Measurements from ENCODE around the gene DCDC2. TPM values are rescaled to one million over a fixed set of nuclear protein-coding genes. Genes with fewer than 3 reads are reported as not detected.
"Not testable (repeated sequence)": the region's sequence is repeated elsewhere in the genome, so short reads cannot be mapped to it uniquely, and the experiment has no call there.

Gene DCDC2
- total RNA-seq, 2 experiments from 2014 or later, result not detected

- no peak for DNase-seq
- Mint-ChIP-seq H3K27ac (no peak overlapping the region), H3K27me3 (ENCODE audit: low read depth) (peaks cover 2% of the 10 kb centered on the region), H3K4me3 (no peak overlapping the region), H3K4me1 (ENCODE audit: low read depth) (no peaks in the 10 kb centered on the region), H3K36me3 (ENCODE audit: low read depth) (no peaks in the 10 kb centered on the region), H3K9me3 (no peaks in the 10 kb centered on the region)
- intact Hi-C loops (cut with micrococcal nuclease), result no loop called here
- CTCF ChIA-PET, result no interaction called here
Measured at GRCh38 chr6:24272148-24272547, 85.7 kb downstream of the DCDC2 start.

DNA sequence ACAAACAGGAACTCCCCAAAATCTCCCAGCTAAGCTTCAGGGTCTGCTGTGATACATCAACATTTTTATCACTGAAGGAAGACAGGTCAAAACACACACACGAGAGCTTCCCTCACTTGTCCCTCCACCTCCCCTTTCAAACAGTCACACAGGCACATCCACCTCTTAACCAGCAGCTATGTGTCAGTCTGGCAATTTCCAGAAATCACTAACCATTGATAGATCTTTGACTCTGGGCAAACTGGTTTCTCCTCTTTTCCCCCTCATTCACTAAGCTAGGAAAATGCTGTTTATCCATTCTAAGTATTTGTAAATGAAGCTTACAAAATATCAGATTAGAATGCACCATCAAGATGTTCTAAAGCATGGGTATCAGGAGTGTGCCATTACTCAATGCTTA lies 87.8 kb downstream of the DCDC2 start:
- H3K9me3 Mint-ChIP-seq, result no peaks in the 10 kb centered on the region
- no peaks in the 10 kb centered on the region for H3K36me3 Mint-ChIP-seq (ENCODE audit: low read depth)
- H3K4me3 Mint-ChIP-seq, result no peak overlapping the region
- peaks cover 6% of the 10 kb centered on the region for H3K27me3 Mint-ChIP-seq (ENCODE audit: low read depth)
- intact Hi-C loops (cut with micrococcal nuclease), result no loop called here
- no peak for DNase-seq
- no peak overlapping the region for H3K27ac Mint-ChIP-seq
- no peaks in the 10 kb centered on the region for H3K4me1 Mint-ChIP-seq (ENCODE audit: low read depth)
- CTCF ChIA-PET, result interaction anchor here (0.6 kb wide), 1 partner anchor 27 kb away, joined by 3 read pairs; no protein-coding TSS in a partner anchor

GRCh38 chr6:24258214-24258613 lies 99.6 kb downstream of the DCDC2 start:
- H3K4me1 Mint-ChIP-seq (ENCODE audit: low read depth), result not testable (repeated sequence)

GRCh38 chr6:24257282-24257681 lies 100.6 kb downstream of the DCDC2 start:
- CTCF ChIA-PET, result interaction anchor here (0.9 to 1.6 kb wide), 4 partner anchors 11 to 130 kb away, joined by 3 to 5 read pairs (median 4); no protein-coding TSS in a partner anchor

More at GRCh38 chr6:24258214-24258613, 99.6 kb downstream of the DCDC2 start:
- intact Hi-C loops (cut with micrococcal nuclease); H3K4me3 Mint-ChIP-seq; H3K36me3 Mint-ChIP-seq (ENCODE audit: low read depth); H3K9me3 Mint-ChIP-seq; H3K27ac Mint-ChIP-seq; DNase-seq: not testable (repeated sequence)
- CTCF ChIA-PET, result interaction anchor here (0.6 to 1.6 kb wide), 3 partner anchors 16 to 17 kb away, joined by 3 to 5 read pairs (median 3); no protein-coding TSS in a partner anchor
- H3K27me3 Mint-ChIP-seq (ENCODE audit: low read depth), result peaks cover 19% of the 10 kb centered on the region

GRCh38 chr6:24255676-24256075 lies 102.2 kb downstream of the DCDC2 start:
- peaks cover 6% of the 10 kb centered on the region for H3K4me1 Mint-ChIP-seq (ENCODE audit: low read depth)
- H3K27ac Mint-ChIP-seq, result no peak overlapping the region
- peaks cover 2% of the 10 kb centered on the region for H3K36me3 Mint-ChIP-seq (ENCODE audit: low read depth)
- peaks cover 6% of the 10 kb centered on the region for H3K9me3 Mint-ChIP-seq
- peaks cover 15% of the 10 kb centered on the region for H3K27me3 Mint-ChIP-seq (ENCODE audit: low read depth)
- CTCF ChIA-PET, result interaction anchor here (1.0 kb wide), 1 partner anchor 28 kb away, joined by 3 read pairs; no protein-coding TSS in a partner anchor
- DNase-seq, result no peak
- H3K4me3 Mint-ChIP-seq, result no peak overlapping the region
- intact Hi-C loops (cut with micrococcal nuclease), result no loop called here

More at GRCh38 chr6:24257282-24257681, 100.6 kb downstream of the DCDC2 start:
- DNase-seq, result no peak
- intact Hi-C loops (cut with micrococcal nuclease), result no loop called here
- Mint-ChIP-seq H3K4me1 (ENCODE audit: low read depth) (peaks cover 6% of the 10 kb centered on the region), H3K27ac (no peak overlapping the region), H3K27me3 (ENCODE audit: low read depth) (peaks cover 19% of the 10 kb centered on the region), H3K36me3 (ENCODE audit: low read depth) (peaks cover 1% of the 10 kb centered on the region), H3K9me3 (peaks cover 5% of the 10 kb centered on the region), H3K4me3 (no peak overlapping the region)

GRCh38 chr6:24253360-24253759 lies 104.5 kb downstream of the DCDC2 start:
- H3K4me1 Mint-ChIP-seq (ENCODE audit: low read depth), result peaks cover 6% of the 10 kb centered on the region
- no peak for DNase-seq
- peaks cover 2% of the 10 kb centered on the region for H3K36me3 Mint-ChIP-seq (ENCODE audit: low read depth)
- CTCF ChIA-PET, result interaction anchor here (0.6 to 0.7 kb wide), 2 partner anchors 17 to 25 kb away, joined by 3 to 4 read pairs; no protein-coding TSS in a partner anchor
- intact Hi-C loops (cut with micrococcal nuclease), result no loop called here
- H3K4me3 Mint-ChIP-seq, result no peak overlapping the region
- H3K27me3 Mint-ChIP-seq (ENCODE audit: low read depth), result peaks cover 17% of the 10 kb centered on the region
- peaks cover 6% of the 10 kb centered on the region for H3K9me3 Mint-ChIP-seq
- H3K27ac Mint-ChIP-seq, result no peak overlapping the region

GRCh38 chr6:24252280-24252679 lies 105.6 kb downstream of the DCDC2 start:
- peaks cover 6% of the 10 kb centered on the region for H3K4me1 Mint-ChIP-seq (ENCODE audit: low read depth)
- peaks cover 6% of the 10 kb centered on the region for H3K9me3 Mint-ChIP-seq
- no peak for DNase-seq
- H3K36me3 Mint-ChIP-seq (ENCODE audit: low read depth), result peaks cover 2% of the 10 kb centered on the region
- intact Hi-C loops (cut with micrococcal nuclease), result no loop called here
- CTCF ChIA-PET, result interaction anchor here (0.9 kb wide), 1 partner anchor 108 kb away, joined by 3 read pairs; no protein-coding TSS in a partner anchor
- H3K4me3 Mint-ChIP-seq, result no peak overlapping the region
- H3K27ac Mint-ChIP-seq, result no peak overlapping the region
- H3K27me3 Mint-ChIP-seq (ENCODE audit: low read depth), result peaks cover 11% of the 10 kb centered on the region

DNA sequence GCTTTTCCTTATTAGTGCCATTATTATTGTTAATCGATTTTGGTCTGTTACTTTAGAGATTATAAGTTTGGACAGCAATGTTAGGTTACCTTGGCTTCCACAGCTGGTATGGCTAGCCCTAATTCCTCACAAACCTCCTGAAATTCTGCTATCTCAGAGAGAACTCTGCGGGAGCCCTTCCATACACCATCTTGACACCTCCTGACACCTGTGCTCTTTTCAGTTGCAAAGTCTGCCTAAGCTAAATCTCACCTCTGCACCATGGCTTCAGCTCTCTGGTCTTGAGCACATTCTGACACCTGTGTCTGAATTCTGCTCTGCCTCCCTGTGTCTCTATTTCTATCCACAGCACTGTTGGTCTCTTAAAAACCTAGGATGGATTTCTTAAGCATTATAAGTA lies 106.5 kb downstream of the DCDC2 start:
- Mint-ChIP-seq H3K4me3 (no peak overlapping the region), H3K36me3 (ENCODE audit: low read depth) (peaks cover 2% of the 10 kb centered on the region), H3K27me3 (ENCODE audit: low read depth) (peaks cover 7% of the 10 kb centered on the region), H3K27ac (no peak overlapping the region), H3K9me3 (peaks cover 6% of the 10 kb centered on the region), H3K4me1 (ENCODE audit: low read depth) (peaks cover 6% of the 10 kb centered on the region)
- DNase-seq, result no peak
- intact Hi-C loops (cut with micrococcal nuclease), result no loop called here
- CTCF ChIA-PET, result no interaction called here

GRCh38 chr6:24249926-24250325 lies 107.9 kb downstream of the DCDC2 start:
- peaks cover 4% of the 10 kb centered on the region for H3K9me3 Mint-ChIP-seq
- intact Hi-C loops (cut with micrococcal nuclease), result no loop called here
- CTCF ChIA-PET, result no interaction called here

DNA sequence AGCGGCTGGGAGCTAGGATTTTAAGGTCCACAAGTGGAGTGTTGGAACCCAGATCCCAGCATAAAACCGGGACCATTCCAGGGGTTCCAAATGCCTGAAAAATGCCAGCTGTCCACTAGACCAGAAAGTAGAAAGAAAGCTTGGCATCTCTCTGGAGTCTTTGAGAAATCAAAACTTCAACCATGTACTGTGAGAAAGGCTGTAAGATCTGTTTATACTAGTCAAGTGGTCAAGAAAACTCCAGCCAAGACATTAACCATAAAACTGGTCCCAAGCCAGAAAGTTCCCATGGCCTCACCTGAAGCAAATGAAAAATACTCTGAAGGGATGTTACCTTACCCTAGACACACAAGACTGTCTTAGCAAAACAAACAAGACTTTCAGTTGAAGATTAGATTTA lies 112.6 kb downstream of the DCDC2 start:
- CTCF ChIA-PET, result interaction anchor here (0.9 kb wide), 1 partner anchor 29 kb away, joined by 3 read pairs; no protein-coding TSS in a partner anchor
- Mint-ChIP-seq H3K36me3 (ENCODE audit: low read depth) (no peaks in the 10 kb centered on the region), H3K4me3 (no peak overlapping the region), H3K4me1 (ENCODE audit: low read depth) (no peaks in the 10 kb centered on the region), H3K27me3 (ENCODE audit: low read depth) (peaks cover 5% of the 10 kb centered on the region), H3K9me3 (no peaks in the 10 kb centered on the region), H3K27ac (no peak overlapping the region)
- DNase-seq, result no peak
- intact Hi-C loops (cut with micrococcal nuclease), result no loop called here

More at GRCh38 chr6:24249926-24250325, 107.9 kb downstream of the DCDC2 start:
- H3K27ac Mint-ChIP-seq, result no peak overlapping the region
- H3K27me3 Mint-ChIP-seq (ENCODE audit: low read depth), result peaks cover 6% of the 10 kb centered on the region
- DNase-seq, result no peak
- H3K4me1 Mint-ChIP-seq (ENCODE audit: low read depth), result no peaks in the 10 kb centered on the region
- no peak overlapping the region for H3K4me3 Mint-ChIP-seq
- H3K36me3 Mint-ChIP-seq (ENCODE audit: low read depth), result peaks cover 2% of the 10 kb centered on the region

GRCh38 chr6:24242924-24243323 lies 114.9 kb downstream of the DCDC2 start:
- intact Hi-C loops (cut with micrococcal nuclease), result no loop called here
- Mint-ChIP-seq H3K36me3 (ENCODE audit: low read depth) (no peaks in the 10 kb centered on the region), H3K9me3 (no peaks in the 10 kb centered on the region), H3K4me1 (ENCODE audit: low read depth) (no peaks in the 10 kb centered on the region), H3K27me3 (ENCODE audit: low read depth) (no peaks in the 10 kb centered on the region), H3K4me3 (no peak overlapping the region), H3K27ac (no peak overlapping the region)
- CTCF ChIA-PET, result interaction anchor here (0.6 to 0.8 kb wide), 3 partner anchors 15 to 77 kb away, joined by 3 to 5 read pairs (median 3); no protein-coding TSS in a partner anchor
- DNase-seq, result no peak

GRCh38 chr6:24241779-24242178 lies 116.1 kb downstream of the DCDC2 start:
- intact Hi-C loops (cut with micrococcal nuclease); H3K4me3 Mint-ChIP-seq; H3K4me1 Mint-ChIP-seq (ENCODE audit: low read depth); H3K36me3 Mint-ChIP-seq (ENCODE audit: low read depth); DNase-seq; H3K9me3 Mint-ChIP-seq; CTCF ChIA-PET; H3K27me3 Mint-ChIP-seq (ENCODE audit: low read depth); H3K27ac Mint-ChIP-seq: not testable (repeated sequence)

GRCh38 chr6:24240943-24241342 lies 116.9 kb downstream of the DCDC2 start:
- no peaks in the 10 kb centered on the region for H3K9me3 Mint-ChIP-seq
- CTCF ChIA-PET, result interaction anchor here (0.7 kb wide), 1 partner anchor 17 kb away, joined by 3 read pairs; no protein-coding TSS in a partner anchor

More at GRCh38 chr6:24240943-24241342, 116.9 kb downstream of the DCDC2 start:
- Mint-ChIP-seq H3K36me3 (ENCODE audit: low read depth) (no peaks in the 10 kb centered on the region), H3K27ac (no peak overlapping the region), H3K27me3 (ENCODE audit: low read depth) (no peaks in the 10 kb centered on the region), H3K4me1 (ENCODE audit: low read depth) (no peaks in the 10 kb centered on the region), H3K4me3 (no peak overlapping the region)
- intact Hi-C loops (cut with micrococcal nuclease), result no loop called here
- no peak for DNase-seq
